HG03521 (cell line): ENCODE measurements around the gene RNASEL.

Source experiments
- ATAC-seq: cut with Tn5 transposase; IDR thresholded peaks from one replicate; pipeline ENCODE4 v1.9.1; 2021; ENCODE audit warnings: mild to moderate bottlenecking, moderate library complexity; ENCODE audit not compliant: unreplicated experiment

The RNASEL gene

GRCh38 chr1:182601913-182602312 lies 12.9 kb upstream of the RNASEL start:
- ATAC-seq, result no peak

- no peak for ATAC-seq
Observed at GRCh38 chr1:182601416-182601786, 12.3 kb upstream of the RNASEL start.

GRCh38 chr1:182600745-182601415 lies 11.8 kb upstream of the RNASEL start:
- no peak for ATAC-seq

GRCh38 chr1:182600036-182600713 lies 11.1 kb upstream of the RNASEL start:
- no peak for ATAC-seq

GRCh38 chr1:182599339-182599738 lies 10.3 kb upstream of the RNASEL start:
- no peak for ATAC-seq

GRCh38 chr1:182598296-182598695 lies 9.2 kb upstream of the RNASEL start:
- no peak for ATAC-seq

- ATAC-seq, result no peak
Observed at GRCh38 chr1:182596934-182597333, 7.9 kb upstream of the RNASEL start.

GRCh38 chr1:182595641-182596240 lies 6.7 kb upstream of the RNASEL start:
- no peak for ATAC-seq

GRCh38 chr1:182589931-182590330 lies 875 bp upstream of the RNASEL start:
- ATAC-seq, result no peak

- ATAC-seq, result no peak
Observed at GRCh38 chr1:182589520-182589919, 464 bp upstream of the RNASEL start.

GRCh38 chr1:182587666-182588499 lies 1.2 kb downstream of the RNASEL start:
- no peak for ATAC-seq

- ATAC-seq, result no peak
Observed at GRCh38 chr1:182587093-182587492, 2.0 kb downstream of the RNASEL start.

- no peak for ATAC-seq
Observed at GRCh38 chr1:182586380-182586779, 2.7 kb downstream of the RNASEL start.

GRCh38 chr1:182584746-182585145 lies 4.3 kb downstream of the RNASEL start:
- no peak for ATAC-seq

GRCh38 chr1:182580736-182581135 lies 8.3 kb downstream of the RNASEL start:
- ATAC-seq, result no peak

GRCh38 chr1:182575540-182576149 lies 13.4 kb downstream of the RNASEL start:
- ATAC-seq, result no peak

- ATAC-seq, result no peak
Observed at GRCh38 chr1:182574156-182574555, 14.9 kb downstream of the RNASEL start.

- ATAC-seq, result no peak
Observed at GRCh38 chr1:182570611-182570970, 18.5 kb downstream of the RNASEL start.

- ATAC-seq, result no peak
Observed at GRCh38 chr1:182569939-182570610, 19.0 kb downstream of the RNASEL start.

- ATAC-seq, result no peak
Observed at GRCh38 chr1:182568647-182569284, 20.3 kb downstream of the RNASEL start.
